ENCODE measurements around the gene SLC25A21.

Gene SLC25A21

GRCh38 chr14:37142835-37143401 is 29.5 kb downstream of the SLC25A21 start:
- H3K9me3 Mint-ChIP-seq, result no peaks in the 10 kb centered on the region
- CTCF ChIA-PET, result no interaction called here
- H3K27ac Mint-ChIP-seq, result no peak overlapping the region
- H3K27me3 Mint-ChIP-seq, result no peaks in the 10 kb centered on the region
- H3K4me3 Mint-ChIP-seq, result no peak overlapping the region
- no peaks in the 10 kb centered on the region for H3K36me3 Mint-ChIP-seq
- H3K4me1 Mint-ChIP-seq, result no peaks in the 10 kb centered on the region
- DNase-seq, result no peak

GRCh38 chr14:37140176-37140575 is 32.2 kb downstream of the SLC25A21 start:
- no peaks in the 10 kb centered on the region for H3K36me3 Mint-ChIP-seq
- DNase-seq, result no peak
- CTCF ChIA-PET, result no interaction called here

GRCh38 chr14:37139710-37140109 is 32.7 kb downstream of the SLC25A21 start:
- no peak overlapping the region for H3K27ac Mint-ChIP-seq
- no peaks in the 10 kb centered on the region for H3K4me1 Mint-ChIP-seq
- no peaks in the 10 kb centered on the region for H3K36me3 Mint-ChIP-seq
- DNase-seq, result no peak
- CTCF ChIA-PET, result no interaction called here
- H3K27me3 Mint-ChIP-seq, result no peaks in the 10 kb centered on the region
- H3K4me3 Mint-ChIP-seq, result no peak overlapping the region
- H3K9me3 Mint-ChIP-seq, result no peaks in the 10 kb centered on the region

More at GRCh38 chr14:37140176-37140575, 32.2 kb downstream of the SLC25A21 start:
- Mint-ChIP-seq H3K27ac (no peak overlapping the region), H3K9me3 (no peaks in the 10 kb centered on the region), H3K27me3 (no peaks in the 10 kb centered on the region), H3K4me3 (no peak overlapping the region), H3K4me1 (no peaks in the 10 kb centered on the region)

GRCh38 chr14:37138898-37139297 is 33.5 kb downstream of the SLC25A21 start:
- Mint-ChIP-seq H3K27ac (no peak overlapping the region), H3K27me3 (no peaks in the 10 kb centered on the region), H3K36me3 (no peaks in the 10 kb centered on the region), H3K4me3 (no peak overlapping the region), H3K9me3 (no peaks in the 10 kb centered on the region), H3K4me1 (no peaks in the 10 kb centered on the region)
- no peak for DNase-seq
- CTCF ChIA-PET, result no interaction called here

GRCh38 chr14:37133284-37133913 is 39.0 kb downstream of the SLC25A21 start:
- no peak for DNase-seq
- CTCF ChIA-PET, result no interaction called here
- Mint-ChIP-seq H3K27ac (no peak overlapping the region), H3K27me3 (no peaks in the 10 kb centered on the region), H3K9me3 (no peaks in the 10 kb centered on the region), H3K36me3 (no peaks in the 10 kb centered on the region), H3K4me3 (no peak overlapping the region), H3K4me1 (no peaks in the 10 kb centered on the region)

- CTCF ChIA-PET, result no interaction called here
- Mint-ChIP-seq H3K4me1 (no peaks in the 10 kb centered on the region), H3K27me3 (no peaks in the 10 kb centered on the region), H3K36me3 (no peaks in the 10 kb centered on the region), H3K4me3 (no peak overlapping the region), H3K27ac (no peak overlapping the region), H3K9me3 (no peaks in the 10 kb centered on the region)
- DNase-seq, result no peak
Measured at GRCh38 chr14:37131205-37131604, 41.2 kb downstream of the SLC25A21 start.

GRCh38 chr14:37129047-37129446 is 43.4 kb downstream of the SLC25A21 start:
- Mint-ChIP-seq H3K4me3 (no peak overlapping the region), H3K4me1 (no peaks in the 10 kb centered on the region), H3K36me3 (no peaks in the 10 kb centered on the region), H3K27ac (no peak overlapping the region), H3K27me3 (no peaks in the 10 kb centered on the region), H3K9me3 (no peaks in the 10 kb centered on the region)
- DNase-seq, result no peak
- CTCF ChIA-PET, result no interaction called here

- Mint-ChIP-seq H3K27ac (no peak overlapping the region), H3K36me3 (no peaks in the 10 kb centered on the region), H3K4me3 (no peak overlapping the region), H3K4me1 (no peaks in the 10 kb centered on the region), H3K9me3 (no peaks in the 10 kb centered on the region), H3K27me3 (no peaks in the 10 kb centered on the region)
- CTCF ChIA-PET, result no interaction called here
- no peak for DNase-seq
Measured at GRCh38 chr14:37124614-37125013, 47.8 kb downstream of the SLC25A21 start.

- no peaks in the 10 kb centered on the region for H3K4me1 Mint-ChIP-seq
- CTCF ChIA-PET, result no interaction called here
- H3K4me3 Mint-ChIP-seq, result no peak overlapping the region
- H3K27ac Mint-ChIP-seq, result no peak overlapping the region
- DNase-seq, result no peak
- peaks cover under 1% of the 10 kb centered on the region for H3K9me3 Mint-ChIP-seq
- no peaks in the 10 kb centered on the region for H3K36me3 Mint-ChIP-seq
- H3K27me3 Mint-ChIP-seq, result no peaks in the 10 kb centered on the region
Measured at GRCh38 chr14:37122919-37123639, 49.3 kb downstream of the SLC25A21 start.

GRCh38 chr14:37122288-37122687 is 50.1 kb downstream of the SLC25A21 start:
- H3K4me1 Mint-ChIP-seq, result no peaks in the 10 kb centered on the region
- no peaks in the 10 kb centered on the region for H3K36me3 Mint-ChIP-seq
- DNase-seq, result no peak
- H3K27ac Mint-ChIP-seq, result no peak overlapping the region
- H3K27me3 Mint-ChIP-seq, result no peaks in the 10 kb centered on the region
- CTCF ChIA-PET, result no interaction called here
- H3K9me3 Mint-ChIP-seq, result peaks cover 3% of the 10 kb centered on the region
- H3K4me3 Mint-ChIP-seq, result no peak overlapping the region

- Mint-ChIP-seq H3K27me3 (no peaks in the 10 kb centered on the region), H3K4me3 (no peak overlapping the region), H3K27ac (no peak overlapping the region), H3K36me3 (no peaks in the 10 kb centered on the region), H3K9me3 (peaks cover 3% of the 10 kb centered on the region), H3K4me1 (no peaks in the 10 kb centered on the region)
- no peak for DNase-seq
- CTCF ChIA-PET, result no interaction called here
Measured at GRCh38 chr14:37118673-37119366, 53.6 kb downstream of the SLC25A21 start.

GRCh38 chr14:37116933-37117849 is 55.2 kb downstream of the SLC25A21 start:
- Mint-ChIP-seq H3K27ac (no peak overlapping the region), H3K36me3 (no peaks in the 10 kb centered on the region), H3K4me1 (no peaks in the 10 kb centered on the region), H3K9me3 (peaks cover 3% of the 10 kb centered on the region), H3K27me3 (no peaks in the 10 kb centered on the region), H3K4me3 (no peak overlapping the region)
- no peak for DNase-seq
- CTCF ChIA-PET, result no interaction called here

GRCh38 chr14:37115406-37115805 is 57.0 kb downstream of the SLC25A21 start:
- Mint-ChIP-seq H3K4me1 (no peaks in the 10 kb centered on the region), H3K4me3 (no peak overlapping the region), H3K27me3 (no peaks in the 10 kb centered on the region), H3K27ac (no peak overlapping the region), H3K9me3 (peaks cover 3% of the 10 kb centered on the region), H3K36me3 (no peaks in the 10 kb centered on the region)
- DNase-seq, result no peak
- CTCF ChIA-PET, result no interaction called here

- CTCF ChIA-PET, result no interaction called here
Measured at GRCh38 chr14:37114559-37114958, 57.8 kb downstream of the SLC25A21 start.

More at GRCh38 chr14:37114559-37114958, 57.8 kb downstream of the SLC25A21 start:
- Mint-ChIP-seq H3K36me3 (no peaks in the 10 kb centered on the region), H3K27ac (no peak overlapping the region), H3K9me3 (peaks cover 3% of the 10 kb centered on the region), H3K27me3 (no peaks in the 10 kb centered on the region), H3K4me1 (no peaks in the 10 kb centered on the region), H3K4me3 (no peak overlapping the region)
- DNase-seq, result no peak
